Activated CD8-positive, alpha-beta memory T cell treated with anti-CD3 and anti-CD28 coated beads, Interleukin-2, amount 50 U/mL, for 1 hour (primary cell): ENCODE results near the gene ARMC12.

Experiments used
- DNase-seq: peaks from one replicate; pipeline ENCODE4 v3.0.0-alpha.2; 2020; ENCODE audit errors: extremely low read depth

Gene ARMC12

DNA sequence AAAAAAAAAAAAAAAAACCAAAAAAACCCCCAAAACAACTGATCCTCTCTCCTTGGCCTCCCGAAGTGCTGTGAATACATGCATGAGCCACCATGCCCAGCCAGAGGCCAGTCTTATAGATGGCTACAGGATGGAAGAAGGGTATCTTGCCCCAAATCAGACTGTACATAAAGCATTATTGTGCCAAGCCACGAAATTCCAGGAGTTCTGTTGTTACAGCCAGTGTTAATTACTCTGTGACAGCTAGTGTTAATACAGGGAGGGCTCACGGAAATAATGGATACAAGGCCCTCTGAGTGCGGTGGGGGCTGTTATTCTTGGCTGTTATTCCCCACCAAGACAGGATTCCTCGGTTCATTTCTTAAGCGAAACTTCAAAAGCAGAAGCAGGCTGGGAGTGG lies 38.2 kb downstream of the ARMC12 start:
- DNase-seq = no peak

DNA sequence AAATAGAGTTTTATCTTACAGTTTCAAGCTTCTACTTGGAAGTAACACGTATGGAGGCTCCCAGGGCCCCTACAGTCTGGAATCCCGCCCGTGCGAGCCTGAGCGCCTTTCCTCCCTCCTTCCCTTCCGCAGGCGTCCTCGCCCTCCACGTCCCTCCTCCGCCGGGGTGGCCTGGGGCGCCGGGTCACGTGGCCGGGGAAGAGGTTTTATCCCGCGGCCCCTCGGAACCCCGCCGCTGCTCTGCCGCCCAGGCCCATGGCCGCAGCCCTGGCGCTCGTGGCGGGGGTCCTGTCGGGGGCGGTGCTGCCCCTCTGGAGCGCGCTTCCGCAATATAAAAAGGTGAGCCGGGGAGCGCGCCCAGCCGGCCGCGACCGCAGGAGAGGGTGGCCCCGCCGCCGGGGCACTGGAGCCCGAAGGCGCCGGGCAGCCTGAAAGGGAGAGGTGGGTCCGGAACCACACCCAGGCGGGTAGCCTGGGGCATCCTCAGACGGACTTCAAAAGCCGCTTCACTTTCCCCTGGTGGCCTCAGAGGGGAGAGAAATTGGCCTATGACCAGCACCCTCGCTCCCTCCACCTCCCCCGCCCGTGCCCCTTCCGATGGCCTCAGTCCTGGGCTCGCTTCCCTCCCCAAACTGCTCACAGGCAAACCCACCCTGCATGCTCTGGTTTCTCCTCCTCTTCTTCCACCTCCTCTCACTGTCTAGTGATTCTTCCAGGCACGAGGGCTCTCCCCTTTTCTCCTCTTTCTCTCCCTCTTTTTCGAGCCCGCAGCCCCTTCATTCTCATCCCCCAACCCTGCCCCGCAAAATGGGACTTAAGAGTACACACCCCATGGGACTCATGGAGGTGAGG lies 39.8 kb downstream of the ARMC12 start, which contains the start of gene CLPSL2:
Gene CLPSL2 (plus strand): TSS at position 235 of the 852 bp plus-strand sequence. CDS start 21 bp downstream, at position 256.
- DNase-seq = no peak

GRCh38 chr6:35777356-35778102 lies 40.7 kb downstream of the ARMC12 start:
- no peak for DNase-seq

- DNase-seq = no peak
Measured at GRCh38 chr6:35778437-35778836, 41.6 kb downstream of the ARMC12 start.

- DNase-seq = no peak
Measured at GRCh38 chr6:35780719-35781118, 43.9 kb downstream of the ARMC12 start, which contains the start of gene CLPSL1. CLPSL1 (plus strand) TSS chr6:35781019; CDS start chr6:35781111, 92 bp downstream.

- DNase-seq = no peak
Measured at GRCh38 chr6:35781290-35781689, 44.5 kb downstream of the ARMC12 start.

DNA sequence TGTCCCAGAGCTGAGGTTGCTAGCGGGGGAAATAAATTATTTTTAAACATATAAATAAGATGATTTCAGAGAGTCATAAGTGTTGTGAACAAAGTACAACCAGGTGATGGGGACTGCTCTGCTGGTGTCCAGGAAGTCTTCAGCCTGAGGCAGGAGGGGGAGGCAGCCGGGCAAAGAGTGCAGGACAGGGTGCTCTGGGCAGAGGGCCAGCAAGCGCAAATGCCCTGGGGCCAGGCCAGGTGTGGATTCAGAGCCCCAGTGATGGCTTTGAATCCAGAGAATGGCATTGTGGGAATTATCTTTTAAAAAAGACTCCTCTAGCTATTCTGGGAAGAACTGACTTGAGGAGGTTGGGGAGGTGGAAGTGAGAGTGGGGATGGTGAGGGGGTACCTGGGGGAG lies 45.6 kb downstream of the ARMC12 start:
- no peak for DNase-seq

DNA sequence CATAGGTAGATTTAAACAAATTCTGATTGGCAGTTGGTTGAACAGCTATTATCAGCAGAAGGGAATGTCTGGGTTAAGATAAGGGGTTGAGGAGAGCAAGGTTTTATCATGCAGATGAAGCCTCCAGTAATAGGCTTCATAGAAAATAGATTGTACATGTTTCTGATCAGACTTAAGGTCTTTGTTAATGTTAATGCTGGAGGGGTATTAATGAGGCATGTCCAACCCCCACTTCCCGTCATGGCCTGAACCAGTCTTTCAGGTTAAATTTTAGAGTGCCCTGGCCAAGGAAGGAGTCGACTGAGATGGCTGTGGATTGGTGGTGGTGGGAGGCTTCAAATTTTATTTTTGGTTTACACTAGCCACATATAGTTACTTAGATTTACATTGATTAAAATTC lies 47.4 kb downstream of the ARMC12 start:
- DNase-seq = no peak

DNA sequence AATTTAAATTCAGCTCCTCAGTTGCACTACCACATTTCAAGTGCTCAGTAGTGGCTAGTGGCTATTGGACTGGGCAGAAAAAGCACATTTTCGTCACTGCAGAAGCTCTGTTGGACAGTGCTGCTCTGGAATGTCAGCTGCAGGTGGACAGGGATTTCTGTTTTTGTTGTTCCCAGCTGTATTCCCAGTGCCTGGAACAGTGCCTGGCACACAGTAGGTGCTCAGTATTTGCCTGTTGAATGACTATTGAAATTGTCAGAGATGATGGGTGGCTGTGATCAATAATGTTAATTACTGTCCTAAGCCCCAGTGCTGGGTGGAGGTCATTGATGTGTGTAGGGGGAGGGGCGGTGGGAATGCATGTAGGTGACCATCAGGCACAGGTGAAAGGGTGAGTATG lies 49.4 kb downstream of the ARMC12 start:
- no peak for DNase-seq

DNA sequence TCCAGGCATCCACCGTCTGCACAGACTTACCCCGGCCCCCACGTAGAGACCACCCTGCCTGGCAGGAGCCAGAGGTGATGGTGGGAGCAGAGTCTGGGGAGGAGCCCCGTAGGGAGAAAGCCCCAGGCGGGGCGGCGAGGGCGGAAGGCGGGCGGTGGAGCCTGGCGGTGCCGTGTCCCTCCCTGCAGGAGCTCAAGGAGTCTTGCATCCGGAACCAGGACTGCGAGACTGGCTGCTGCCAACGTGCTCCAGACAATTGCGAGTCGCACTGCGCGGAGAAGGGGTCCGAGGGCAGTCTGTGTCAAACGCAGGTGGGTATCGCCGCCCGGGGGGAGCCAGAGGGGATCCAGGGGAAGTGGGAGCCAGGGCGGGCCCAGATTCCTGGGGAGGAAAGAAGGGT lies 50.0 kb downstream of the ARMC12 start:
- no peak for DNase-seq

DNA sequence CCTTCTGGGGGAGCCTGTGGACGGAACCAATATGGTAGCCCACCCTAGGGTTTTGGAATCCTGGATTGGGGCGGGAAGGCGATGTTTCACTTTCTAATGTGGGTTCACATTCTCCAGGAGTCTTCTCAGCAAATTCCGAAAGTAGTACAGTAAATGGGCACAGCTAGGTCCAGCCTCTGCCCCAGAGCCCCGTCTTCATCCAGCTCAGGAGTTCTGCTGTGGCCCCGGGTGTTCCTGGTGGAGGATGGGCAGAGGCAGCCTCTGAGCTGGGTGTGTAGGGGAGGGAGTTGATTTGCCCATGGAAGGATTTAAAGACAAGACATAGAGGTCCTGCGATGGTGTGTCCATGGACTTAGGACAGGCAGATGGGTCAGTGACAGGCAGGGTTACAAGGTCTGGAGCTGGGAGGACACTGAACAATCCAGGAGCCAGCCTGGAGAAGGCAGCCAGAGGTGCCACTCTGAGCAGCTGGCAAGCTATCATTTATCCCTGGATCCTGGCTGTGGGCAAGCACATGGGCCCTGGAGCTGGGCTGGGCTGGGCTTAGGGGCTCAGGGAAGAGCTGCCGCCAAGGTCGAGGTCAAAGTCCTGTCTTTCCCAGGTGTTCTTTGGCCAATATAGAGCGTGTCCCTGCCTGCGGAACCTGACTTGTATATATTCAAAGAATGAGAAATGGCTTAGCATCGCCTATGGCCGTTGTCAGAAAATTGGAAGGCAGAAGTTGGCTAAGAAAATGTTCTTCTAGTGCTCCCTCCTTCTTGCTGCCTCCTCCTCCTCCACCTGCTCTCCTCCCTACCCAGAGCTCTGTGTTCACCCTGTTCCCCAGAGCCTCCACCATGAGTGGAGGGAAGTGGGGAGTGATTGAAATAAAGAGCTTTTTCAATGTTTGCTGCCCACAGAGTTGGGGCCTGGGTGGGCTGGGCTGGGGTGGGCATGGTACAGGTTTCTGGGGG lies 50.7 kb downstream of the ARMC12 start:
- DNase-seq = no peak

- DNase-seq = no peak
Measured at GRCh38 chr6:35788423-35788982, 51.7 kb downstream of the ARMC12 start.

DNA sequence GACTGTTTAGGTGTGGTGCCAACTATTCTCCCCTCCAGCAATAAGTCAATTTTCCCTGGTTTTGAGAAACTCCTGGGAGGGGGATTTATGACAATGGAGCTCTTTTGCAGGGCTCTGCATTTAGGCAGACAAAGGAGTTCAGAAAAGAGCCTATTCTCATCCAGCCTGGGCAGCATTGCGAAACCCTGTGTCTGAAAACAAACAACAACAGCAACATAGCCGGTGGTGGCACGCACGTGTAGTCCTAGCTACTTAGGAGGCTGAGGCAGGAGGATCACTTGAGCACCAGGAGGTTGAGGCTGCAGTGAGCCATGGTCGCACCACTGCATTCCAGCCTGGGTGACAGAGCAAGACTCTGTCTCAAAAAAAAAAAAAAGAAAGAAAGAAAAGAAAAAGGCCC lies 53.9 kb downstream of the ARMC12 start:
- no peak for DNase-seq

DNA sequence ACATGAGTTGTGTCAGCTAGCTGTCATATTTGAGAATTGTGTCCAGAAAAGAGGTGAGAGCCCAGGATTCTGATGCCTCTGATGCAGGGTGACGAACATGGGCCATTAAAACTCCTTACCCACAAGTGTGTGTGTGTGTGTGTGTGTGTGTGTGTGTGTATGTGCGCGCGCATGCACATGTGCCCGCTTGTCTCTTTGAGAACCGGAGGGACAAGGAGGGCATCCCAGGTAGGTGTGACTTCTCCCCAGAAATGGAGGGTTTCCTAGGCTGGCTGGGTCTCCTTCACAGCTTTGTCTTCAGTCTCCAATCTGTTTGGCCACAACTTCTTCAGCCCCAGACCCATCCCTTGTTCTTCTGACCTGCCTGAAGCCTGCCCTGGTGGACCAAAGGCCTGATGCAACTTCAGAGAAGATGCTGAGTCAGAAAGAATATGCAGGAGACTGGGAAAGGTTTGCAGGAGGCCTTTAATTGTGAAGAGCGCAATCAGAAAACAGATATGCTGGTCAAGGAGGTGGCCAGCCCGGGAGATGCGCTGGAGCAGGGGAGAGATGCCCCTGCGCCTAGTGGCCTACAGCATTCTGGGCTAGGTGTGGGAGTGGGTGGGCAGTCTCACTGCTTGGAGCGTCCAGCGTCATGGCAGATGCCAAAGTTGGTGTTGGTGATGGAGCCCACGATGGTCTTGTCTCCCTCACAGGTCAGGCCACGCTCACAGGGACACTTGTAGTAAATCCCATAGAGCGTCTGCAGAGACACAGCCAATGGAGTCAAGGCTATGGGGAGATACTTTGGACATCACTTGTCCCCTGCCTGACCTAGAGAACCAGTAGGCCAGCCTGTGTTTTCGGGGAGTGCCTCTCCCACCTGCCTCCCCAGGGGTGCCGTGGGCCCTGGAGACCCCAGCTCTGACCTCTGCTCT lies 58.0 kb downstream of the ARMC12 start:
- no peak for DNase-seq

- no peak for DNase-seq
Measured at GRCh38 chr6:35795453-35796071, 58.7 kb downstream of the ARMC12 start.

DNA sequence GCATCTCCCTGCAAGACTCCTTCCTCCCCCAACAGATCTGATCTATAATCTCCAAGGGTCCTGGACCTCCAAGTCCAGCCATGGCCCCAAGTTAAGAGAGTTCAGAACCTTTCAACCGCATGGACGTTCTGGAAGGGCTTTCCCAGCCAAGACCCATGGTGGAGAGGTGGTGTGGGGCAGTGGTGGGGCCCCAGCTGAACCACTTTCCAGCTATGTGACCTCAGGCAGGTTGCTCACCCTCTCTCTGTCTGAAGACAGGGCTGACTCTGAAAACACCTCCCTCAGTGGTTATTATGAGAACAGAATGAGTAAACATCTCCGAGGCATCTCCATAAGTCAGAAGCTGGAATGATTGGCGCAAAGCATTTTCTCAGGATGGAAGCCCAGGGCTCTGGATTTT lies 59.4 kb downstream of the ARMC12 start:
- DNase-seq = no peak

- DNase-seq = no peak
Measured at GRCh38 chr6:35797837-35798526, 61.1 kb downstream of the ARMC12 start.
